IMR-90 (cell line): ENCODE results near the gene PPOX.

Experiments
- CTCF ChIP-seq: conservative IDR thresholded peaks from 2 replicates; pipeline ENCODE4 v1.5.1; 2012; ENCODE audit warnings: mild to moderate bottlenecking, low read depth, low read length, improper control_type of control experiment
- ELK1 ChIP-seq: fragments of 150-350 bp; IDR thresholded peaks from 2 replicates; pipeline ENCODE4 v1.6.1; 2016; ENCODE audit warnings: low read depth, mild to moderate bottlenecking, low read length, moderate library complexity, borderline replicate concordance
- MAFK ChIP-seq: IDR thresholded peaks from 2 replicates; pipeline ENCODE4 v1.6.1; 2012; ENCODE audit warnings: low read depth, low read length, improper control_type of control experiment
- MXI1 ChIP-seq: IDR thresholded peaks from 2 replicates; pipeline ENCODE4 v1.6.1; 2012; ENCODE audit warnings: low read depth, mild to moderate bottlenecking, low read length, moderate library complexity, borderline replicate concordance
- POLR2A ChIP-seq: IDR thresholded peaks from 2 replicates; pipeline ENCODE4 v1.6.1; 2012; ENCODE audit warnings: mild to moderate bottlenecking, low read depth, low read length
- RAD21 ChIP-seq: IDR thresholded peaks from 2 replicates; pipeline ENCODE4 v1.6.1; 2012; ENCODE audit warnings: low read length, improper control_type of control experiment
- RCOR1 ChIP-seq: IDR thresholded peaks from 2 replicates; pipeline ENCODE4 v1.6.1; 2012; ENCODE audit warnings: mild to moderate bottlenecking, low read length, improper control_type of control experiment; ENCODE audit not compliant: insufficient replicate concordance
- RFX5 ChIP-seq: IDR thresholded peaks from 2 replicates; pipeline ENCODE4 v1.8.0; 2012; ENCODE audit warnings: low read depth, mild to moderate bottlenecking, low read length, moderate library complexity
- SMC3 ChIP-seq: fragments of 150-350 bp; IDR thresholded peaks from 2 replicates; pipeline ENCODE4 v1.6.1; 2016; ENCODE audit warnings: low read depth, mild to moderate bottlenecking, antibody characterized with exemption, low read length, moderate library complexity

DNA sequence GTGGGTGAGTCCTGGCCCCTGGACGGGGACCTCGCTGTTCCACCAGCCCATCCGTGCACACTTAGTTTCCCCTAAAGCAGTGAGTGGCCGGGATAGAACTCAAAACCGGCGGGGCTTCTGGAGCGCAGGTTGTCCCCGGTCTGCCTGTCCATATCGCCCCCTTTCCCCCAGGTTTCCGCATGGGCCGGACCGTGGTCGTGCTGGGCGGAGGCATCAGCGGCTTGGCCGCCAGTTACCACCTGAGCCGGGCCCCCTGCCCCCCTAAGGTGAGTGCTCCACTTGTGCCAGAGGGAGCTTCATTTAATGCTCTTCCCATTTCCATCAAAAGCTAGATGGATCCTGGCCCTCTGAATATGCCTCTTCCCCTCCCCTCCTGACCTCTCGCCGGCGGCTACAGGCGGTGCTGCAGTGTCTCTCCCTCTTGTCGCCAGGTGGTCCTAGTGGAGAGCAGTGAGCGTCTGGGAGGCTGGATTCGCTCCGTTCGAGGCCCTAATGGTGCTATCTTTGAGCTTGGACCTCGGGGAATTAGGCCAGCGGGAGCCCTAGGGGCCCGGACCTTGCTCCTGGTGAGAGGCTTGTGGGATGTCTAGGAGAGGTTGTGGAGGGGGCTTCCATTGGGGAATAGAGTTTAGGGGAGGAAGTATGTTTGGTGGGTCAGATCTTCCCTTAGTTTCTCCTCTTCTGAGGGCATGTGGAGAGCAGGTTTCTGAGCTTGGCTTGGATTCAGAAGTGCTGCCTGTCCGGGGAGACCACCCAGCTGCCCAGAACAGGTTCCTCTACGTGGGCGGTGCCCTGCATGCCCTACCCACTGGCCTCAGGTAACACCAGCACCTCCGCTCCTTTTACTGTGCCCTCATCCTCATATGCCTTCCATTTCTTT, 683 bp downstream of the PPOX start:
- TF ChIP-seq RFX5 (no peak), CTCF (no peak), MXI1 (no peak), POLR2A (no peak), ELK1 (no peak), RCOR1 (no peak), SMC3 (no peak), RAD21 (no peak), MAFK (no peak)
